ENCODE data around the gene MORN3. TPM values are rescaled to one million over a fixed set of nuclear protein-coding genes. Genes with fewer than 3 reads are reported as not detected.
"Not testable (repeated sequence)": the region's sequence is repeated elsewhere in the genome, so short reads cannot be mapped to it uniquely, and the experiment has no call there.

The MORN3 gene
- total and polyA plus RNA-seq, 7 donors, result 0.90 to 1.2 TPM; not detected in 5

- intact Hi-C loops (cut with DNase I), result no loop called here
- Histone ChIP-seq H3K4me3 (no peak overlapping the region), H3K27me3 (no peaks in the 10 kb centered on the region), H3K27ac (no peak overlapping the region), H3K4me1 (no peaks in the 10 kb centered on the region), H3K36me3 (no peaks in the 10 kb centered on the region), H3K9me3 (no peaks in the 10 kb centered on the region)
- TF ChIP-seq POLR2A (IDR thresholded peaks at IDR 0.05), result no peak
- no peak for TF ChIP-seq POLR2AphosphoS5 (IDR thresholded peaks at IDR 0.05)
- TF ChIP-seq, protein P1, sequence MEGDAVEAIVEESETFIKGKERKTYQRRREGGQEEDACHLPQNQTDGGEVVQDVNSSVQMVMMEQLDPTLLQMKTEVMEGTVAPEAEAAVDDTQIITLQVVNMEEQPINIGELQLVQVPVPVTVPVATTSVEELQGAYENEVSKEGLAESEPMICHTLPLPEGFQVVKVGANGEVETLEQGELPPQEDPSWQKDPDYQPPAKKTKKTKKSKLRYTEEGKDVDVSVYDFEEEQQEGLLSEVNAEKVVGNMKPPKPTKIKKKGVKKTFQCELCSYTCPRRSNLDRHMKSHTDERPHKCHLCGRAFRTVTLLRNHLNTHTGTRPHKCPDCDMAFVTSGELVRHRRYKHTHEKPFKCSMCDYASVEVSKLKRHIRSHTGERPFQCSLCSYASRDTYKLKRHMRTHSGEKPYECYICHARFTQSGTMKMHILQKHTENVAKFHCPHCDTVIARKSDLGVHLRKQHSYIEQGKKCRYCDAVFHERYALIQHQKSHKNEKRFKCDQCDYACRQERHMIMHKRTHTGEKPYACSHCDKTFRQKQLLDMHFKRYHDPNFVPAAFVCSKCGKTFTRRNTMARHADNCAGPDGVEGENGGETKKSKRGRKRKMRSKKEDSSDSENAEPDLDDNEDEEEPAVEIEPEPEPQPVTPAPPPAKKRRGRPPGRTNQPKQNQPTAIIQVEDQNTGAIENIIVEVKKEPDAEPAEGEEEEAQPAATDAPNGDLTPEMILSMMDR (IDR thresholded peaks at IDR 0.05), result no peak
- TF ChIP-seq EP300 (IDR thresholded peaks at IDR 0.05), result no peak
- 55 to 81% methylated on average over 3 of the region's 3 CpGs for WGBS, 2 donors
- DNase-seq, result no peak
Measured at GRCh38 chr12:121663610-121663929, 5.9 kb downstream of the MORN3 start.

- H3K4me3 ChIP-seq; H3K36me3 ChIP-seq; H3K4me1 ChIP-seq; intact Hi-C loops (cut with DNase I); H3K27me3 ChIP-seq; H3K9me3 ChIP-seq; DNase-seq; H3K27ac ChIP-seq: not testable (repeated sequence)
- WGBS, 2 donors, result 88 to 89% methylated on average over 11 of the region's 11 CpGs
Measured at GRCh38 chr12:121661353-121662105, 7.9 kb downstream of the MORN3 start.

- 90 to 94% methylated on average over 18 of the region's 18 CpGs for WGBS, 2 donors
- Histone ChIP-seq H3K36me3 (no peaks in the 10 kb centered on the region), H3K9me3 (no peaks in the 10 kb centered on the region), H3K4me1 (no peaks in the 10 kb centered on the region), H3K4me3 (no peak overlapping the region), H3K27me3 (no peaks in the 10 kb centered on the region), H3K27ac (no peak overlapping the region)
- TF ChIP-seq EP300 (IDR thresholded peaks at IDR 0.05) (no peak), POLR2AphosphoS5 (IDR thresholded peaks at IDR 0.05) (no peak), POLR2A (IDR thresholded peaks at IDR 0.05) (no peak)
- TF ChIP-seq, protein P1 (IDR thresholded peaks at IDR 0.05), result no peak
- intact Hi-C loops (cut with DNase I), result no loop called here
- DNase-seq, result no peak
Measured at GRCh38 chr12:121657305-121658008, 12.0 kb downstream of the MORN3 start.

GRCh38 chr12:121656122-121656521 is 13.3 kb downstream of the MORN3 start:
- no peaks in the 10 kb centered on the region for H3K4me1 ChIP-seq
- H3K27ac ChIP-seq, result no peak overlapping the region
- H3K36me3 ChIP-seq, result no peaks in the 10 kb centered on the region
- no peaks in the 10 kb centered on the region for H3K27me3 ChIP-seq
- DNase-seq, result no peak
- TF ChIP-seq EP300 (IDR thresholded peaks at IDR 0.05), result no peak
- no peak for TF ChIP-seq POLR2AphosphoS5 (IDR thresholded peaks at IDR 0.05)
- TF ChIP-seq, protein P1 (IDR thresholded peaks at IDR 0.05), result no peak
- no peak for TF ChIP-seq POLR2A (IDR thresholded peaks at IDR 0.05)
- intact Hi-C loops (cut with DNase I), result no loop called here
- H3K9me3 ChIP-seq, result no peaks in the 10 kb centered on the region
- 94 to 97% methylated on average over 2 of the region's 2 CpGs for WGBS, 2 donors
- no peak overlapping the region for H3K4me3 ChIP-seq

DNA sequence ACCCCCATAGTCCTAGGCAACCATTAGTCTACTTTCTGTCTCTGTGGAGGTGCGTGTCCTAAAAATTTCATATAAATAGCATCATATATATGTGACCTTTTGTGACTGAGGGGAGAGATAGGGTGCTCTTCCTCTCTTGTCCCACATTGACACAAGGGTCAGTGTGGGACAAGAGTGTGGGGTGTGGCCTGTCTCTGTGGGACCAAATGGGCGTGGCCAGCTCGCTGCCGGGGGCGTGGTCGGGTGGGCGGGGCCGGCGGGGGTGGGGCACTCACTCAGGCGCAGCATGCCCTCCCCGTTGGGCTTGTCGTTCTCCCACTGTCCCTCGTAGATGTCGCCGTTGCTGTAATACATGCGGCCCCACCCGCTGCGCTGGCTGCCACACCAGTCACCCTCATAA is 15.5 kb downstream of the MORN3 start:
- DNase-seq, result no peak
- intact Hi-C loops (cut with DNase I), result no loop called here
- WGBS, 2 donors, result 57 to 69% methylated on average over 18 of the region's 18 CpGs
- Histone ChIP-seq H3K27ac (no peak overlapping the region), H3K4me3 (no peak overlapping the region), H3K27me3 (no peaks in the 10 kb centered on the region), H3K36me3 (no peaks in the 10 kb centered on the region), H3K4me1 (no peaks in the 10 kb centered on the region), H3K9me3 (no peaks in the 10 kb centered on the region)
- TF ChIP-seq, protein P1 (IDR thresholded peaks at IDR 0.05), result no peak
